WERI-Rb-1 (cell line): ENCODE measurements around the gene SLC9C1.

ENCODE experiments used
- DNase-seq: peaks from one replicate; pipeline ENCODE4 v3.0.0-alpha.2; 2020
- H3K27ac ChIP-seq: fragments of 250-450 bp; sonication (Bioruptor Pico); 2 replicates; pipeline ENCODE4 v1.5.1; 2020; ENCODE audit warnings: mild to moderate bottlenecking, moderate library complexity
- H3K27me3 ChIP-seq: fragments of 250-450 bp; sonication (Bioruptor Pico); 2 replicates; pipeline ENCODE4 v1.5.1; 2021; ENCODE audit warnings: mild to moderate bottlenecking, low read depth, moderate library complexity; ENCODE audit not compliant: insufficient read depth, severe bottlenecking
- H3K36me3 ChIP-seq: fragments of 250-450 bp; sonication (Bioruptor Pico); 2 replicates; pipeline ENCODE4 v1.5.1; 2020; ENCODE audit warnings: mild to moderate bottlenecking, moderate library complexity
- H3K4me3 ChIP-seq: 2 replicates; pipeline ENCODE4 v1.5.1; 2011; ENCODE audit warnings: low read depth, mild to moderate bottlenecking, control low read depth, low read length
- H3K9me3 ChIP-seq: fragments of 250-450 bp; sonication (Bioruptor Pico); 2 replicates; pipeline ENCODE4 v1.5.1; 2021; ENCODE audit warnings: mild to moderate bottlenecking, moderate library complexity; ENCODE audit not compliant: severe bottlenecking
- TF ChIP-seq, protein P1 (sequence below): IDR thresholded peaks from 2 replicates; pipeline ENCODE4 v1.5.1; 2011; ENCODE audit warnings: low read depth, mild to moderate bottlenecking, control low read depth, inconsistent platforms, low read length

SLC9C1 gene

DNA sequence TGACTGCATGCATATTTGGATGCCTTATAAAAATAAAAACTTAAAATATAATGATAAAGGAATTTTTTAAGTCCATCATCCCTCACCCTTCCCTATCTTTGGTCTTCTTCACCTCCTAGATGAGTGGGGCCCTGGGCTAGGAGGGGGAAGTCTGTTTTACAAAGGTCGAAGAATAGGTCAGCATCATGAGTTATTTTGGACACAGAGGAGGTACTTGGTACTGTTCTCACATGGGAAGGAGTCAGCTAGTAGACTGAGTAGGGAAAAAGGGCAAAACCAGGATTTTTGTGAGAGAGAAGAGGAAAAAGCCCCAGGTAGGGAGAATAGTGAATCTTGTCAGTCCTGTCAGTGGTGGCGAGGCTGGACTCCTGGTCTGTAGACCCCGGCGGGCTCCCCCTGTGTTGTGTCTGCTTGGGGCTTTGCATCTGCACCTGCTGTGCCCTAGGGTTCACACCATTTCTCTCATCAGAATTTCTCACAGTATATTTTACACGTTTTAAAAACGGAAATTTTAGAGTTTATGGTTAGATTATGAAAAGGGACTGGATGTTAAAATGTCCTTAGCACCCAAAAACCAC is 178.1 kb downstream of the SLC9C1 start:
- Histone ChIP-seq H3K9me3 (no peaks in the 10 kb centered on the region), H3K4me3 (no peak overlapping the region), H3K27me3 (no peaks in the 10 kb centered on the region), H3K27ac (no peak overlapping the region), H3K36me3 (no peaks in the 10 kb centered on the region)
- TF ChIP-seq, protein P1, sequence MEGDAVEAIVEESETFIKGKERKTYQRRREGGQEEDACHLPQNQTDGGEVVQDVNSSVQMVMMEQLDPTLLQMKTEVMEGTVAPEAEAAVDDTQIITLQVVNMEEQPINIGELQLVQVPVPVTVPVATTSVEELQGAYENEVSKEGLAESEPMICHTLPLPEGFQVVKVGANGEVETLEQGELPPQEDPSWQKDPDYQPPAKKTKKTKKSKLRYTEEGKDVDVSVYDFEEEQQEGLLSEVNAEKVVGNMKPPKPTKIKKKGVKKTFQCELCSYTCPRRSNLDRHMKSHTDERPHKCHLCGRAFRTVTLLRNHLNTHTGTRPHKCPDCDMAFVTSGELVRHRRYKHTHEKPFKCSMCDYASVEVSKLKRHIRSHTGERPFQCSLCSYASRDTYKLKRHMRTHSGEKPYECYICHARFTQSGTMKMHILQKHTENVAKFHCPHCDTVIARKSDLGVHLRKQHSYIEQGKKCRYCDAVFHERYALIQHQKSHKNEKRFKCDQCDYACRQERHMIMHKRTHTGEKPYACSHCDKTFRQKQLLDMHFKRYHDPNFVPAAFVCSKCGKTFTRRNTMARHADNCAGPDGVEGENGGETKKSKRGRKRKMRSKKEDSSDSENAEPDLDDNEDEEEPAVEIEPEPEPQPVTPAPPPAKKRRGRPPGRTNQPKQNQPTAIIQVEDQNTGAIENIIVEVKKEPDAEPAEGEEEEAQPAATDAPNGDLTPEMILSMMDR = no peak
- no peak for DNase-seq

DNA sequence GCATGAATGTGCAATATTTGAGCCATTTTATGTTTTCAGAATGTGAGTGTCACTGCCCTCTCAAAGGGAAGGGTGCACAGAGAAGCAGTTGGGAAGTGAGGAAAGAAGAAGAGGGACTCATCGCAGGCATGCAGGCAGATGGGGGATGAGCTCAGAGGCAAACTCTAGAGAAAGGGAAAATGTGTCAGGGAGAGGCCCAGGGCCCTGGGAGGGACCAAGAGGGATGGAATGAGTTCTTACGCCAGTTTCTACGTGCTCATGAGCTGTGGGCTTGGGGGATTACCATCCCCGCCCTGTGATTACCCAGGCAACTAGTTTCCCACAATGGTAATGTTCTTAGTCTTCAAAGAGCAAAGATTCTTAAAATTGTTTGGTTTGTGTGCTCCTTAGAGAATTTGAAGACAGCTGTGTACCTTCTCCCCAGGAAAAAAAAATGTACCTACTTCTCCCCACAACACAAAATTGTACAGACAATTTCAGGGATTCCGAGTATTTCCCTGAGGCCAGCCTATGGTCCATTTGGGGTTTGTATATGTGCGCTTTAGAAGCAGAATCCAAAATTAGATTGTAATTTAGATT is 178.8 kb downstream of the SLC9C1 start:
- no peak for DNase-seq
- no peak overlapping the region for H3K27ac ChIP-seq
- H3K27me3 ChIP-seq = no peaks in the 10 kb centered on the region
- H3K36me3 ChIP-seq = no peaks in the 10 kb centered on the region
- TF ChIP-seq, protein P1 = no peak
- H3K4me3 ChIP-seq = no peak overlapping the region
- no peaks in the 10 kb centered on the region for H3K9me3 ChIP-seq

- DNase-seq = no peak
- TF ChIP-seq, protein P1 = no peak
- Histone ChIP-seq H3K27ac (no peak overlapping the region), H3K27me3 (no peaks in the 10 kb centered on the region), H3K9me3 (no peaks in the 10 kb centered on the region), H3K4me3 (no peak overlapping the region), H3K36me3 (no peaks in the 10 kb centered on the region)
These were observed 179.3 kb downstream of the SLC9C1 start for GRCh38 chr3:112114576-112115160.

- no peaks in the 10 kb centered on the region for H3K9me3 ChIP-seq
- TF ChIP-seq, protein P1 = peak; percentile 90
- peak; percentile 63 for DNase-seq
- no peaks in the 10 kb centered on the region for H3K27me3 ChIP-seq
- no peak overlapping the region for H3K4me3 ChIP-seq
- H3K27ac ChIP-seq = no peak overlapping the region
- H3K36me3 ChIP-seq = no peaks in the 10 kb centered on the region
These were observed 182.1 kb downstream of the SLC9C1 start for GRCh38 chr3:112111785-112112402.

- TF ChIP-seq, protein P1 = no peak
- no peaks in the 10 kb centered on the region for H3K9me3 ChIP-seq
- H3K27ac ChIP-seq = no peak overlapping the region
- H3K4me3 ChIP-seq = no peak overlapping the region
- H3K36me3 ChIP-seq = no peaks in the 10 kb centered on the region
- H3K27me3 ChIP-seq = no peaks in the 10 kb centered on the region
- no peak for DNase-seq
These were observed 184.7 kb downstream of the SLC9C1 start for GRCh38 chr3:112109322-112109721.
